A673 (cell line): Measurements from ENCODE around the gene UQCRHL.

Experiments used
- CTCF ChIP-seq: fragments of 300-800, 200-600 bp; sonication (generic); conservative IDR thresholded peaks from 2 replicates; pipeline ENCODE4 v1.5.1; 2017; ENCODE audit warnings: low read depth, mild to moderate bottlenecking, antibody characterized with exemption, low read length, moderate library complexity, mixed read lengths
- EZH2 ChIP-seq: fragments of 200-600 bp; sonication (generic); IDR thresholded peaks from 2 replicates; pipeline ENCODE4 v1.6.1; 2017; ENCODE audit warnings: borderline replicate concordance, low read depth, mild to moderate bottlenecking, mixed read lengths, antibody characterized with exemption, low read length; ENCODE audit not compliant: poor library complexity, severe bottlenecking

- TF ChIP-seq EZH2 (no peak), CTCF (no peak)
These were observed 39.1 kb downstream of the UQCRHL start for GRCh38 chr1:15768388-15768787.
